Measurements from ENCODE around the gene CUEDC1.

Gene CUEDC1

GRCh38 chr17:57937492-57937891, 17.7 kb downstream of the CUEDC1 start:
- POLR2A ChIA-PET, result no interaction called here
- no peak for TF ChIP-seq CTCF (IDR thresholded peaks at IDR 0.05; ENCODE audit: control extremely low read depth, extremely low read depth, low read depth, missing control alignments)
- DNase-seq (ENCODE audit: extremely low spot score), result no peak
- CTCF ChIA-PET, result interaction anchor here (1.4 to 3.9 kb wide), 4 partner anchors 10 to 56 kb away, joined by 3 to 18 read pairs (median 4); partner anchors contain the start of gene CUEDC1

GRCh38 chr17:57935833-57936807, 19.1 kb downstream of the CUEDC1 start:
- ChIA-PET CTCF (interaction anchor here (0.6 to 1.7 kb wide), 5 partner anchors 9 to 61 kb away, joined by 3 to 5 read pairs (median 3); no protein-coding TSS in a partner anchor), POLR2A (no interaction called here)
- TF ChIP-seq CTCF (IDR thresholded peaks at IDR 0.05; ENCODE audit: control extremely low read depth, extremely low read depth, low read depth, missing control alignments), result no peak
- no peak for DNase-seq (ENCODE audit: extremely low spot score)

DNA sequence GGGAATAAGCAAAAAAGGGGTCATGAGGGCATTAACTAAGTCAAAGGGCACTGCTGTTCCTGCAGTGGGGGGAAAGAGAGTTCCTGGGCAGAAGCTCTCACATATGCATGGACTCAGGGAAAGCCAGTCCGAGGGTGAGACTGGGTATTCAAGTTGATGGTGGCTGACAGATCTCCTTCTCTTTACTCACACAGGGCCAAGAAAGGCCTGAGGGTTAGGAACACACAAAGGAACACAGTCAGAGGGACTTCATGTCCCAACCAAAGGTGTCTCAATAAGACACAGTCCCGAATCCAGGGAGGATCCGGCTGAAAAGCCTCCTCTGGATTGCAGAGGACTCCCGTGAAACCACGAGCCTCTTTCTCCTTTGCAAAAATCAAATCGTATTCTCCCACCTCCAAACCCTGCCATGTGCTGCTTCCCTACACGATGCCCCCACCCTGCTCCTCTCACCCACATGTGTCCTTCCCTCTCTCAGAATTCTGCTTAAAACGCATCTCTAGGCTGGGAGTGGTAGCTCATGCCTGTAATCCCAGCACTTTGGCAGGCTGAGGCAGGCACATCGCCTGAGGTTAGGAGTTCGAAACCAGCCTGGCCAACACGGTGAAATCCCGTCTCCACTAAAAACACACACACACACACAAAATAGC, 23.6 kb downstream of the CUEDC1 start:
- no peak for DNase-seq (ENCODE audit: extremely low spot score)
- POLR2A ChIA-PET, result no interaction called here
- CTCF ChIA-PET, result interaction anchor here (1.0 to 1.5 kb wide), 5 partner anchors 11 to 32 kb away, joined by 3 to 4 read pairs (median 3); no protein-coding TSS in a partner anchor

GRCh38 chr17:57930239-57930638, 25.0 kb downstream of the CUEDC1 start:
- no peak for DNase-seq (ENCODE audit: extremely low spot score)
- no peak for TF ChIP-seq CTCF (IDR thresholded peaks at IDR 0.05; ENCODE audit: control extremely low read depth, extremely low read depth, low read depth, missing control alignments)
- ChIA-PET CTCF (interaction anchor here (1.0 to 1.5 kb wide), 3 partner anchors 14 to 31 kb away, joined by 3 read pairs; no protein-coding TSS in a partner anchor), POLR2A (no interaction called here)

More for the DNA sequence above, 23.6 kb downstream of the CUEDC1 start:
- no peak for TF ChIP-seq CTCF (IDR thresholded peaks at IDR 0.05; ENCODE audit: control extremely low read depth, extremely low read depth, low read depth, missing control alignments)

DNA sequence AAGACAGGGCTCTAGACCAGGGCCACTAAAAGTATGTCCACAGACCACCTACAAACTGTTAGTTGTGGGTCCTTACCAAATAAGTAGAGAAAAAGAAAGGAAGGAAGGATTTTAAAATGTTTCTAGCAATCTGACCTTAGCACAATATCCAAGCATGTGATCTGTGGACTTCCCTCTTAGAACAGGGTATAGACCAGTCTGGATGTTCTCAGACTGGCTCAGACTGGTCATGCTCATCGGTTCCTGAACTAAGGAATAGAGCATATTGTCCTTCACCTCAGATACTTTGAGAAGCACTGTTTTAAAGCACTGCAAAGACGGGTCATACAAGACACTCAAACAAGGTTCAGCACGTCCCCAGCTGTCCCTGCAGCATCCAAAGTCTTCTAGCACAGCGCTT, 25.8 kb downstream of the CUEDC1 start:
- POLR2A ChIA-PET, result no interaction called here
- no peak for TF ChIP-seq CTCF (IDR thresholded peaks at IDR 0.05; ENCODE audit: control extremely low read depth, extremely low read depth, low read depth, missing control alignments)
- CTCF ChIA-PET, result no interaction called here
- no peak for DNase-seq (ENCODE audit: extremely low spot score)

GRCh38 chr17:57928928-57929327, 26.3 kb downstream of the CUEDC1 start:
- no peak for DNase-seq (ENCODE audit: extremely low spot score)
- ChIA-PET POLR2A (no interaction called here), CTCF (no interaction called here)
- TF ChIP-seq CTCF (IDR thresholded peaks at IDR 0.05; ENCODE audit: control extremely low read depth, extremely low read depth, low read depth, missing control alignments), result no peak
